Fibroblast of mammary gland (primary cell): Measurements from ENCODE around the gene PTPRN2.

Source experiments
- DNase-seq: peaks from one replicate; pipeline ENCODE4 v3.0.0-alpha.2; 2010; ENCODE audit warnings: low read depth
- H3K4me3 ChIP-seq: 2 replicates; pipeline ENCODE4 v1.5.1; 2011; ENCODE audit warnings: low read depth, mild to moderate bottlenecking, low read length, moderate library complexity; ENCODE audit not compliant: control insufficient read depth
- CTCF ChIP-seq: conservative IDR thresholded peaks from 2 replicates; pipeline ENCODE4 v1.5.1; 2011; ENCODE audit warnings: low read depth, low read length, inconsistent platforms; ENCODE audit not compliant: control insufficient read depth, insufficient read depth

Gene PTPRN2

GRCh38 chr7:158530800-158531609 lies 56.6 kb downstream of the PTPRN2 start:
- no peak overlapping the region for H3K4me3 ChIP-seq
- no peak for TF ChIP-seq CTCF
- no peak for DNase-seq

GRCh38 chr7:158529181-158530096 lies 58.2 kb downstream of the PTPRN2 start:
- no peak for DNase-seq
- no peak for TF ChIP-seq CTCF
- no peak overlapping the region for H3K4me3 ChIP-seq

GRCh38 chr7:158527915-158528502 lies 59.6 kb downstream of the PTPRN2 start:
- no peak for TF ChIP-seq CTCF
- H3K4me3 ChIP-seq = no peak overlapping the region

GRCh38 chr7:158527495-158527894 lies 60.1 kb downstream of the PTPRN2 start:
- H3K4me3 ChIP-seq = no peak overlapping the region
- TF ChIP-seq CTCF = no peak
- DNase-seq = no peak

More at GRCh38 chr7:158527915-158528502, 59.6 kb downstream of the PTPRN2 start:
- DNase-seq = no peak

GRCh38 chr7:158527038-158527437 lies 60.6 kb downstream of the PTPRN2 start:
- no peak for DNase-seq
- no peak overlapping the region for H3K4me3 ChIP-seq
- TF ChIP-seq CTCF = no peak

GRCh38 chr7:158526531-158526930 lies 61.1 kb downstream of the PTPRN2 start:
- no peak overlapping the region for H3K4me3 ChIP-seq
- TF ChIP-seq CTCF = no peak
- DNase-seq = no peak
